DOHH2 (cell line): Measurements from ENCODE around the gene GIMAP1.
"Not testable (repeated sequence)": the region's sequence is repeated elsewhere in the genome, so short reads cannot be mapped to it uniquely, and the experiment has no call there.

Experiments
- H3F3A ChIP-seq: fragments of 200-600 bp; sonication (generic), shearing (Covaris generic); 2 replicates; pipeline ENCODE4 v1.6.0; 2016; ENCODE audit warnings: antibody characterized with exemption, mild to moderate bottlenecking; ENCODE audit not compliant: control insufficient read depth, insufficient read depth
- H3K27ac ChIP-seq: fragments of 200-600 bp; sonication (generic); 2 replicates; pipeline ENCODE4 v1.5.1; 2014; ENCODE audit warnings: low read depth, mild to moderate bottlenecking, low read length, moderate library complexity
- H3K27me3 ChIP-seq: fragments of 200-600 bp; sonication (generic); 2 replicates; pipeline ENCODE4 v1.6.1; 2014; ENCODE audit warnings: mild to moderate bottlenecking, low read length, mixed read lengths; ENCODE audit not compliant: control insufficient read depth
- H3K36me3 ChIP-seq: fragments of 200-600 bp; sonication (generic); 2 replicates; pipeline ENCODE4 v1.6.1; 2014; ENCODE audit warnings: mild to moderate bottlenecking, low read length, moderate library complexity, mixed read lengths; ENCODE audit not compliant: control insufficient read depth
- H3K4me1 ChIP-seq: fragments of 200-600 bp; sonication (generic); 2 replicates; pipeline ENCODE4 v1.6.1; 2014; ENCODE audit warnings: mild to moderate bottlenecking, low read length, mixed read lengths; ENCODE audit not compliant: control insufficient read depth
- H3K4me2 ChIP-seq: fragments of 200-600 bp; sonication (generic); 2 replicates; pipeline ENCODE4 v1.6.0; 2014; ENCODE audit warnings: mild to moderate bottlenecking, low read length, moderate library complexity
- H3K4me3 ChIP-seq: fragments of 200-600 bp; sonication (generic); 2 replicates; pipeline ENCODE4 v1.5.1; 2014; ENCODE audit warnings: mild to moderate bottlenecking, low read length, mixed read lengths
- H3K79me2 ChIP-seq: fragments of 200-600 bp; sonication (generic); 2 replicates; pipeline ENCODE4 v1.6.1; 2014; ENCODE audit warnings: mild to moderate bottlenecking, low read length, mixed read lengths; ENCODE audit not compliant: control insufficient read depth
- H3K9me2 ChIP-seq: fragments of 200-600 bp; sonication (generic); replicated peaks from 2 replicates; pipeline ENCODE4 v1.6.1; 2014; ENCODE audit warnings: mild to moderate bottlenecking, low read length, mixed read lengths; ENCODE audit not compliant: control insufficient read depth
- H3K9me3 ChIP-seq: fragments of 200-600 bp; sonication (generic); 2 replicates; pipeline ENCODE4 v1.6.1; 2014; ENCODE audit warnings: antibody characterized with exemption, low read length, mixed read lengths; ENCODE audit not compliant: control insufficient read depth, insufficient read depth
- H4K20me1 ChIP-seq: fragments of 200-600 bp; sonication (generic); 2 replicates; pipeline ENCODE4 v1.6.0; 2014; ENCODE audit warnings: low read depth, mild to moderate bottlenecking, antibody characterized with exemption, low read length, moderate library complexity; ENCODE audit not compliant: control insufficient read depth, insufficient read depth
- CTCF ChIP-seq: fragments of 200-600 bp; sonication (generic); IDR thresholded peaks from one replicate; pipeline ENCODE4 v1.5.1; 2014; ENCODE audit warnings: antibody characterized with exemption, mild to moderate bottlenecking, low read depth, low read length; ENCODE audit not compliant: poor library complexity, severe bottlenecking
- EZH2phosphoT487 ChIP-seq: fragments of 200-600 bp; sonication (generic); IDR thresholded peaks from 2 replicates; pipeline ENCODE4 v1.6.1; 2017; ENCODE audit warnings: borderline replicate concordance, mild to moderate bottlenecking, antibody characterized with exemption, low read length, moderate library complexity, mixed read lengths

Gene GIMAP1

GRCh38 chr7:150675714-150676113 lies 40.7 kb upstream of the GIMAP1 start:
- Histone ChIP-seq H3K4me3 (no peak overlapping the region), H3K9me3 (peaks cover 3% of the 10 kb centered on the region; the same call in 1 of the 2 replicates), H3K27ac (no peak overlapping the region), H3F3A (no peaks in the 10 kb centered on the region), H3K9me2 (no peaks in the 10 kb centered on the region), H3K36me3 (no peaks in the 10 kb centered on the region), H3K4me1 (no peaks in the 10 kb centered on the region), H3K79me2 (no peaks in the 10 kb centered on the region), H4K20me1 (no peaks in the 10 kb centered on the region), H3K4me2 (no peak overlapping the region), H3K27me3 (no peaks in the 10 kb centered on the region)
- TF ChIP-seq CTCF (no peak), EZH2phosphoT487 (no peak)

- H3K27ac ChIP-seq: not testable (repeated sequence)
Observed at GRCh38 chr7:150676276-150676675, 40.1 kb upstream of the GIMAP1 start.

GRCh38 chr7:150676854-150677253 lies 39.6 kb upstream of the GIMAP1 start:
- not testable (repeated sequence) for H3K4me1 ChIP-seq, H3K27ac ChIP-seq

More at GRCh38 chr7:150676276-150676675, 40.1 kb upstream of the GIMAP1 start:
- not testable (repeated sequence) for H3K9me2 ChIP-seq, H3K4me1 ChIP-seq, H3K9me3 ChIP-seq, H3K4me2 ChIP-seq, H3K79me2 ChIP-seq, H3K27me3 ChIP-seq, H3K36me3 ChIP-seq, H3K4me3 ChIP-seq, H3F3A ChIP-seq, H4K20me1 ChIP-seq

GRCh38 chr7:150678601-150679000 lies 37.8 kb upstream of the GIMAP1 start:
- H3K4me2 ChIP-seq, H3K4me3 ChIP-seq, H3K27ac ChIP-seq, H3K9me3 ChIP-seq, H3K4me1 ChIP-seq, H3K79me2 ChIP-seq, H3F3A ChIP-seq, H3K27me3 ChIP-seq, H4K20me1 ChIP-seq, H3K9me2 ChIP-seq, H3K36me3 ChIP-seq: not testable (repeated sequence)

More at GRCh38 chr7:150676854-150677253, 39.6 kb upstream of the GIMAP1 start:
- not testable (repeated sequence) for H3K9me3 ChIP-seq, H3K9me2 ChIP-seq, H4K20me1 ChIP-seq, H3K4me2 ChIP-seq, H3K4me3 ChIP-seq, H3K36me3 ChIP-seq, H3K79me2 ChIP-seq, H3F3A ChIP-seq, H3K27me3 ChIP-seq

- H3K4me2 ChIP-seq, H3K9me2 ChIP-seq, H3K27me3 ChIP-seq, H3K9me3 ChIP-seq, H3K27ac ChIP-seq, H3K36me3 ChIP-seq, H3F3A ChIP-seq, H4K20me1 ChIP-seq, H3K4me3 ChIP-seq, H3K79me2 ChIP-seq, H3K4me1 ChIP-seq: not testable (repeated sequence)
Observed at GRCh38 chr7:150680364-150680763, 36.0 kb upstream of the GIMAP1 start.
